Ishikawa (cell line): ENCODE results near the gene TMEM186.

ENCODE experiments used
- EP300 ChIP-seq: IDR thresholded peaks from 2 replicates; pipeline ENCODE4 v1.6.1; 2012; ENCODE audit warnings: borderline replicate concordance
- REST ChIP-seq: IDR thresholded peaks from 2 replicates; pipeline ENCODE4 v1.6.1; 2012; ENCODE audit warnings: low read depth, mild to moderate bottlenecking
- TAF1 ChIP-seq: IDR thresholded peaks from 2 replicates; pipeline ENCODE4 v1.6.1; 2012; ENCODE audit warnings: low read depth, mild to moderate bottlenecking
- TEAD4 ChIP-seq: IDR thresholded peaks from 2 replicates; pipeline ENCODE4 v1.6.1; 2012
- YY1 ChIP-seq: IDR thresholded peaks from 2 replicates; pipeline ENCODE4 v1.6.1; 2012; ENCODE audit warnings: low read depth
- ZBTB7A ChIP-seq: IDR thresholded peaks from 2 replicates; pipeline ENCODE4 v1.6.1; 2012; ENCODE audit warnings: low read depth

GRCh38 chr16:8796469-8797363 lies 723 bp downstream of the TMEM186 start:
- TF ChIP-seq ZBTB7A (no peak), TEAD4 (no peak), EP300 (no peak), TAF1 (no peak), YY1 (no peak), REST (no peak)
